ENCODE results near the gene TMEM218.

The TMEM218 gene

DNA sequence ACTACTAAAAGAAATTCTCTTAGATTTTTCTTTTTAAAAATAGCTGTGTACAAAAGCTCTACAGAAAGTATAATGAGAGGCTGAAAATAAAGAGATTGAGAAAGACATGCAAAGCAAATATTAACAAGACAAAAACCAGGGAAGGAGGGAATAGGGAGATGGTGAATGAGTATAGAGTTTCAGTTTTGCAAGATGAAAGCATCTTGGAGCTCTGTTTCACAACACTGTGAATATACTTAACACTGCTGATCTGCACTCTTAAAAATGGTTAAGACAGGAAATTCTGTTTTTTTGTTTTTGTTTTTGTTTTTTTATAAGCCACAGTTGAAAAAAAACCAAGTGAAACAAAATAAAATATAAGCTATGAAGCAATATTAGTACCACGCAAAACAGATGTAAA, 5.5 kb downstream of the TMEM218 start:
- Histone ChIP-seq H3K27me3 (ENCODE audit: insufficient read depth, poor library complexity, severe bottlenecking) (no peaks in the 10 kb centered on the region), H3K4me3 (replicated peaks; ENCODE audit: insufficient read depth, low read length) (no peak overlapping the region), H3K27ac (replicated peaks) (no peak overlapping the region)
- DNase-seq (ENCODE audit: low read depth in 1 of 2, low spot score in 1 of 2) = no peak
- TF ChIP-seq, protein P1, sequence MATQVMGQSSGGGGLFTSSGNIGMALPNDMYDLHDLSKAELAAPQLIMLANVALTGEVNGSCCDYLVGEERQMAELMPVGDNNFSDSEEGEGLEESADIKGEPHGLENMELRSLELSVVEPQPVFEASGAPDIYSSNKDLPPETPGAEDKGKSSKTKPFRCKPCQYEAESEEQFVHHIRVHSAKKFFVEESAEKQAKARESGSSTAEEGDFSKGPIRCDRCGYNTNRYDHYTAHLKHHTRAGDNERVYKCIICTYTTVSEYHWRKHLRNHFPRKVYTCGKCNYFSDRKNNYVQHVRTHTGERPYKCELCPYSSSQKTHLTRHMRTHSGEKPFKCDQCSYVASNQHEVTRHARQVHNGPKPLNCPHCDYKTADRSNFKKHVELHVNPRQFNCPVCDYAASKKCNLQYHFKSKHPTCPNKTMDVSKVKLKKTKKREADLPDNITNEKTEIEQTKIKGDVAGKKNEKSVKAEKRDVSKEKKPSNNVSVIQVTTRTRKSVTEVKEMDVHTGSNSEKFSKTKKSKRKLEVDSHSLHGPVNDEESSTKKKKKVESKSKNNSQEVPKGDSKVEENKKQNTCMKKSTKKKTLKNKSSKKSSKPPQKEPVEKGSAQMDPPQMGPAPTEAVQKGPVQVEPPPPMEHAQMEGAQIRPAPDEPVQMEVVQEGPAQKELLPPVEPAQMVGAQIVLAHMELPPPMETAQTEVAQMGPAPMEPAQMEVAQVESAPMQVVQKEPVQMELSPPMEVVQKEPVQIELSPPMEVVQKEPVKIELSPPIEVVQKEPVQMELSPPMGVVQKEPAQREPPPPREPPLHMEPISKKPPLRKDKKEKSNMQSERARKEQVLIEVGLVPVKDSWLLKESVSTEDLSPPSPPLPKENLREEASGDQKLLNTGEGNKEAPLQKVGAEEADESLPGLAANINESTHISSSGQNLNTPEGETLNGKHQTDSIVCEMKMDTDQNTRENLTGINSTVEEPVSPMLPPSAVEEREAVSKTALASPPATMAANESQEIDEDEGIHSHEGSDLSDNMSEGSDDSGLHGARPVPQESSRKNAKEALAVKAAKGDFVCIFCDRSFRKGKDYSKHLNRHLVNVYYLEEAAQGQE (IDR thresholded peaks at IDR 0.05; ENCODE audit: insufficient replicate concordance, low read depth) = no peak
- TF ChIP-seq SPI1 (IDR thresholded peaks at IDR 0.05; ENCODE audit: borderline replicate concordance, low read depth) = no peak
- no peak for TF ChIP-seq GABPA (IDR thresholded peaks at IDR 0.05; ENCODE audit: low read depth)
- no peak for TF ChIP-seq POLR2AphosphoS5 (IDR thresholded peaks at IDR 0.05; ENCODE audit: low read depth)
- TF ChIP-seq, protein P2, sequence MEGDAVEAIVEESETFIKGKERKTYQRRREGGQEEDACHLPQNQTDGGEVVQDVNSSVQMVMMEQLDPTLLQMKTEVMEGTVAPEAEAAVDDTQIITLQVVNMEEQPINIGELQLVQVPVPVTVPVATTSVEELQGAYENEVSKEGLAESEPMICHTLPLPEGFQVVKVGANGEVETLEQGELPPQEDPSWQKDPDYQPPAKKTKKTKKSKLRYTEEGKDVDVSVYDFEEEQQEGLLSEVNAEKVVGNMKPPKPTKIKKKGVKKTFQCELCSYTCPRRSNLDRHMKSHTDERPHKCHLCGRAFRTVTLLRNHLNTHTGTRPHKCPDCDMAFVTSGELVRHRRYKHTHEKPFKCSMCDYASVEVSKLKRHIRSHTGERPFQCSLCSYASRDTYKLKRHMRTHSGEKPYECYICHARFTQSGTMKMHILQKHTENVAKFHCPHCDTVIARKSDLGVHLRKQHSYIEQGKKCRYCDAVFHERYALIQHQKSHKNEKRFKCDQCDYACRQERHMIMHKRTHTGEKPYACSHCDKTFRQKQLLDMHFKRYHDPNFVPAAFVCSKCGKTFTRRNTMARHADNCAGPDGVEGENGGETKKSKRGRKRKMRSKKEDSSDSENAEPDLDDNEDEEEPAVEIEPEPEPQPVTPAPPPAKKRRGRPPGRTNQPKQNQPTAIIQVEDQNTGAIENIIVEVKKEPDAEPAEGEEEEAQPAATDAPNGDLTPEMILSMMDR (IDR thresholded peaks at IDR 0.05; ENCODE audit: insufficient read depth, low read length) = no peak

DNA sequence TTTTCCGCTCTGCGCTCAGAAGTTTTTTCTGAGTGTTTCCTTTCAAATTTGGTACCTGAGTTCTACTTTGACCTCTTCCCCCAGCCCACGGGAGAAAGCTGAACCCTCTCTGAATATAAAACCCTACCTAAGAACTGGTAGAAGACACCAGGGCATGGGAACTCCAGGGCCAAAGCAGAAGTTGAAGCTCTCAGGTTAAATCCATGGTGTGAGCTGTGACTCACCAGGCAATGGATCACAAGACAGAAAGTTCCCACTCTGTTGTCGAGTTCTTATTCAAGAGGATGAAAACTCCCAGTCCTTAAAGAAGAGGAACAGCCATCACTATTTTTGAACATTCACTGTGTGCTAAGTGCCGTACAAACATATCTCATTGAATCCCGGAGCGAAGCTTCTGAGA, 8.9 kb downstream of the TMEM218 start:
- no peaks in the 10 kb centered on the region for H3K27me3 ChIP-seq (ENCODE audit: insufficient read depth, poor library complexity, severe bottlenecking)
- H3K4me3 ChIP-seq (replicated peaks; ENCODE audit: insufficient read depth, low read length) = no peak overlapping the region
- TF ChIP-seq, protein P2 (IDR thresholded peaks at IDR 0.05; ENCODE audit: insufficient read depth, low read length) = no peak
- TF ChIP-seq SPI1 (IDR thresholded peaks at IDR 0.05; ENCODE audit: borderline replicate concordance, low read depth) = no peak
- no peak for TF ChIP-seq POLR2AphosphoS5 (IDR thresholded peaks at IDR 0.05; ENCODE audit: low read depth)
- no peak for TF ChIP-seq GABPA (IDR thresholded peaks at IDR 0.05; ENCODE audit: low read depth)
- TF ChIP-seq, protein P1 (IDR thresholded peaks at IDR 0.05; ENCODE audit: insufficient replicate concordance, low read depth) = no peak
- no peak overlapping the region for H3K27ac ChIP-seq (replicated peaks)
- DNase-seq (ENCODE audit: low read depth in 1 of 2, low spot score in 1 of 2) = no peak

DNA sequence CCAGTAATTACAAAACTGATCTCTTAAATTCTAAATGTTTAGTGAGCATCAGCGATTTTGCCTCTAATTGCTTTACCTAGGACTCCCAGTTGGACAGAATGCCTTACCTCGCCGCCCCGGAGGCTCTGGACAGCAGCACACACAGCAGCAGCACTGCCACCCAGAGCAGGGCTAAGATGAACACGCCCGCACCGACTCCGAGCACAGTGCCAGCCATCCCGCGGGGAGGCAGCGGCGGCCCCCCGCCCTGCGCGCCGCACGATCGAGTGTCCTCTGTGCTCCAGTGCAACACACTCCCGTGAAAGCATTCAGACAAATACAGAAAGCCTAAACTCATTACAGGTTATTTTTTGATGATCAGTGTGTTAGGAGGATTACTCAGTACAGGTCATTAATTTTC, 9.4 kb downstream of the TMEM218 start:
- no peak overlapping the region for H3K27ac ChIP-seq (replicated peaks)
- TF ChIP-seq, protein P2 (IDR thresholded peaks at IDR 0.05; ENCODE audit: insufficient read depth, low read length) = no peak
- TF ChIP-seq POLR2AphosphoS5 (IDR thresholded peaks at IDR 0.05; ENCODE audit: low read depth) (no peak), SPI1 (IDR thresholded peaks at IDR 0.05; ENCODE audit: borderline replicate concordance, low read depth) (no peak), GABPA (IDR thresholded peaks at IDR 0.05; ENCODE audit: low read depth) (no peak)
- TF ChIP-seq, protein P1 (IDR thresholded peaks at IDR 0.05; ENCODE audit: insufficient replicate concordance, low read depth) = no peak

More for the DNA sequence above, 9.4 kb downstream of the TMEM218 start:
- DNase-seq (ENCODE audit: low read depth in 1 of 2, low spot score in 1 of 2) = no peak
- no peak overlapping the region for H3K4me3 ChIP-seq (replicated peaks; ENCODE audit: insufficient read depth, low read length)
- no peaks in the 10 kb centered on the region for H3K27me3 ChIP-seq (ENCODE audit: insufficient read depth, poor library complexity, severe bottlenecking)

Measured in HL-60 (cell line).